H1 (cell line): ENCODE data around the gene NTRK1. TPM values are rescaled to one million over a fixed set of nuclear protein-coding genes. Genes with fewer than 3 reads are reported as not detected.

Experiments used
- CTCF ChIA-PET: fragments of 300-600 bp; sonication (Branson Sonifier 250); formaldehyde crosslinking; loops from one replicate; lab custom pipeline; 2021; ENCODE audit not compliant: partially characterized antibody; lab: Charles Lee
- POLR2A ChIA-PET: fragments of 300-600 bp; sonication (Branson Sonifier 250); formaldehyde crosslinking; loops from one replicate; lab custom pipeline; 2021; ENCODE audit warnings: inconsistent platforms; ENCODE audit not compliant: partially characterized antibody; lab: Charles Lee
- DNase-seq, 2 experiments: peaks; one replicate each; pipeline versions ENCODE4 v3.0.0 to v3.0.0-alpha.2; 2010 to 2022; ENCODE audit warnings: low spot score in 2 of 2, low read depth in 1 of 2, mixed read lengths in 1 of 2
- FAIRE-seq: peaks from 2 replicates; lab custom pipeline; 2011; peaks lifted over from hg19 to GRCh38; lab: Jason Lieb, UNC
- H2AFZ ChIP-seq: 2 replicates; pipeline ENCODE4 v1.8.1; 2012; ENCODE audit warnings: low read length, inconsistent platforms
- H2AK5ac ChIP-seq: 2 replicates; pipeline ENCODE4 v1.6.1; 2013; ENCODE audit warnings: low read depth, low read length
- H2BK120ac ChIP-seq: replicated peaks from 2 replicates; pipeline ENCODE3; 2013; ENCODE audit warnings: low read depth, low read length, inconsistent platforms
- H2BK12ac ChIP-seq: 2 replicates; pipeline ENCODE4 v1.6.1; 2013; ENCODE audit warnings: low read depth, low read length
- H2BK15ac ChIP-seq: 2 replicates; pipeline ENCODE4 v1.6.1; 2013; ENCODE audit warnings: low read length
- H2BK20ac ChIP-seq: 2 replicates; pipeline ENCODE4 v1.6.1; 2013; ENCODE audit warnings: low read length
- H2BK5ac ChIP-seq: 2 replicates; pipeline ENCODE4 v1.6.1; 2013; ENCODE audit warnings: low read depth, low read length
- H3K14ac ChIP-seq: 2 replicates; pipeline ENCODE4 v1.6.1; 2013; ENCODE audit warnings: inconsistent platforms; ENCODE audit not compliant: insufficient read length
- H3K18ac ChIP-seq: 2 replicates; pipeline ENCODE4 v1.6.1; 2013; ENCODE audit warnings: low read length; ENCODE audit errors: extremely low read depth
- H3K23ac ChIP-seq: 2 replicates; pipeline ENCODE4 v1.6.1; 2013; ENCODE audit warnings: inconsistent platforms; ENCODE audit not compliant: insufficient read length
- H3K23me2 ChIP-seq: 2 replicates; pipeline ENCODE4 v1.6.1; 2013; ENCODE audit warnings: low read depth, low read length
- H3K27ac ChIP-seq: 2 replicates; pipeline ENCODE4 v1.6.1; 2011; ENCODE audit warnings: low read depth, low read length, inconsistent platforms
- H3K27me3 ChIP-seq, 4 experiments: replicated peaks in 1 of 4; 1 replicate in 1 of 4; 2 replicates in 3 of 4; pipeline versions ENCODE4 v1.6.1 to v1.8.1; 2011 to 2013; ENCODE audit warnings: low read length in 3 of 4, mild to moderate bottlenecking in 3 of 4, inconsistent platforms in 2 of 4, mixed read lengths in 2 of 4, moderate library complexity in 1 of 4; ENCODE audit not compliant: control insufficient read depth in 3 of 4, insufficient read depth in 3 of 4; ENCODE audit errors: extremely low read depth in 1 of 4
- H3K36me3 ChIP-seq, 4 experiments: 2 replicates each; pipeline versions ENCODE4 v1.6.1 to v1.8.1; 2011 to 2013; ENCODE audit warnings: mild to moderate bottlenecking in 4 of 4, low read length in 3 of 4, moderate library complexity in 2 of 4, control low read depth in 1 of 4, inconsistent platforms in 1 of 4; ENCODE audit not compliant: insufficient read depth in 4 of 4, control insufficient read depth in 2 of 4
- H3K4ac ChIP-seq: replicated peaks from 2 replicates; pipeline ENCODE3; 2013; ENCODE audit warnings: low read length, low read depth, mixed read lengths, inconsistent platforms; ENCODE audit not compliant: insufficient read length
- H3K4me1 ChIP-seq, 4 experiments: replicated peaks in 1 of 4; 1 replicate in 1 of 4; 2 replicates in 3 of 4; pipeline versions ENCODE4 v1.6.1 to v1.8.1; 2011 to 2013; ENCODE audit warnings: low read length in 3 of 4, inconsistent platforms in 2 of 4, mixed read lengths in 1 of 4; ENCODE audit not compliant: insufficient read depth in 4 of 4, control insufficient read depth in 3 of 4
- H3K4me2 ChIP-seq, 2 experiments: 2 replicates each; pipeline versions ENCODE4 v1.6.1 to v1.8.1; 2011 to 2013; ENCODE audit warnings: low read depth in 2 of 2, low read length in 2 of 2, control low read depth in 1 of 2, inconsistent platforms in 1 of 2, mild to moderate bottlenecking in 1 of 2; ENCODE audit not compliant: insufficient read depth in 1 of 2
- H3K4me3 ChIP-seq, 4 experiments: fragments of 200-600, 300-600 bp in 1 of 4; sonication (generic), shearing (Covaris generic), sonication (Bioruptor Twin) in 1 of 4; 2 replicates each; pipeline versions ENCODE4 v1.5.1 to v1.8.1; 2011 to 2016; ENCODE audit warnings: low read length in 4 of 4, low read depth in 3 of 4, control low read depth in 2 of 4, inconsistent platforms in 2 of 4, mild to moderate bottlenecking in 2 of 4, mixed read lengths in 1 of 4, moderate library complexity in 1 of 4; ENCODE audit not compliant: insufficient read depth in 2 of 4; ENCODE audit errors: extremely low read depth in 1 of 4
- H3K56ac ChIP-seq: replicated peaks from 2 replicates; pipeline ENCODE3; 2013; ENCODE audit warnings: low read depth, mild to moderate bottlenecking, mixed read lengths, low read length, inconsistent platforms; ENCODE audit not compliant: insufficient read length
- H3K79me1 ChIP-seq: 2 replicates; pipeline ENCODE4 v1.6.1; 2013; ENCODE audit warnings: low read depth, low read length, control low read depth
- H3K79me2 ChIP-seq, 2 experiments: 2 replicates each; pipeline versions ENCODE4 v1.6.1 to v1.8.1; 2012 to 2013; ENCODE audit warnings: low read length in 2 of 2, mild to moderate bottlenecking in 2 of 2, inconsistent platforms in 1 of 2; ENCODE audit not compliant: insufficient read depth in 2 of 2, control insufficient read depth in 1 of 2
- H3K9ac ChIP-seq, 4 experiments: replicated peaks in 1 of 4; 1 replicate in 1 of 4; 2 replicates in 3 of 4; pipeline versions ENCODE4 v1.6.1 to v1.8.1; 2011 to 2013; ENCODE audit warnings: low read depth in 3 of 4, low read length in 3 of 4, control low read depth in 2 of 4, mild to moderate bottlenecking in 2 of 4, moderate library complexity in 2 of 4, inconsistent platforms in 1 of 4; ENCODE audit errors: extremely low read depth in 1 of 4
- H3K9me3 ChIP-seq, 2 experiments: 2 replicates each; pipeline versions ENCODE4 v1.6.1 to v1.8.1; 2012 to 2013; ENCODE audit warnings: mild to moderate bottlenecking in 2 of 2, moderate library complexity in 2 of 2, control low read depth in 1 of 2, inconsistent platforms in 1 of 2, low read depth in 1 of 2, low read length in 1 of 2, mixed read lengths in 1 of 2; ENCODE audit not compliant: insufficient read depth in 2 of 2
- H4K20me1 ChIP-seq, 2 experiments: replicated peaks in 1 of 2; 2 replicates each; pipeline versions ENCODE3 to v1.8.1; 2011 to 2013; ENCODE audit warnings: inconsistent platforms in 2 of 2, low read length in 2 of 2, mild to moderate bottlenecking in 1 of 2; ENCODE audit not compliant: insufficient read depth in 2 of 2, control insufficient read depth in 1 of 2
- H4K5ac ChIP-seq: 2 replicates; pipeline ENCODE4 v1.6.1; 2013; ENCODE audit warnings: low read length, low read depth, mixed read lengths, inconsistent platforms; ENCODE audit not compliant: insufficient read length
- H4K8ac ChIP-seq: 2 replicates; pipeline ENCODE4 v1.8.0; 2013; ENCODE audit warnings: mild to moderate bottlenecking, moderate library complexity, low read length, inconsistent platforms; ENCODE audit not compliant: insufficient read depth; ENCODE audit errors: extremely low read depth
- H4K91ac ChIP-seq: replicated peaks from 2 replicates; pipeline ENCODE3; 2013; ENCODE audit warnings: low read length, mixed read lengths, inconsistent platforms; ENCODE audit not compliant: insufficient read length
- BACH1 ChIP-seq: IDR thresholded peaks from 2 replicates; pipeline ENCODE4 v1.6.1; 2012; ENCODE audit warnings: low read length, improper control_type of control experiment
- BRCA1 ChIP-seq: IDR thresholded peaks from 2 replicates; pipeline ENCODE4 v1.6.1; 2012; ENCODE audit warnings: low read depth, low read length, improper control_type of control experiment
- CHD1 ChIP-seq: IDR thresholded peaks from 2 replicates; pipeline ENCODE4 v1.6.1; 2012; ENCODE audit warnings: low read depth, low read length, improper control_type of control experiment
- CHD2 ChIP-seq: IDR thresholded peaks from 2 replicates; pipeline ENCODE4 v1.6.1; 2012; ENCODE audit warnings: low read length, improper control_type of control experiment
- GTF2F1 ChIP-seq: IDR thresholded peaks from 2 replicates; pipeline ENCODE4 v1.6.1; 2012; ENCODE audit warnings: low read depth, low read length, improper control_type of control experiment, borderline replicate concordance
- PHF8 ChIP-seq: fragments of 200-600 bp; sonication (generic); conservative IDR thresholded peaks from 2 replicates; pipeline ENCODE4 v1.7.1; 2012; ENCODE audit warnings: low read depth, mild to moderate bottlenecking, inconsistent platforms, low read length, moderate library complexity
- POLR2AphosphoS5 ChIP-seq: IDR thresholded peaks from 2 replicates; pipeline ENCODE4 v1.6.1; 2011; ENCODE audit warnings: low read depth, low read length
- RFX5 ChIP-seq: IDR thresholded peaks from 2 replicates; pipeline ENCODE4 v1.6.1; 2011; ENCODE audit warnings: low read depth, low read length, improper control_type of control experiment, borderline replicate concordance
- SIRT6 ChIP-seq: IDR thresholded peaks from one replicate; pipeline ENCODE4 v1.7.1; 2012; ENCODE audit warnings: low read length, inconsistent platforms
- SIX5 ChIP-seq: IDR thresholded peaks from 2 replicates; pipeline ENCODE4 v1.6.1; 2011; ENCODE audit warnings: mild to moderate bottlenecking, low read depth, low read length
- ZNF274 ChIP-seq: IDR thresholded peaks from 2 replicates; pipeline ENCODE4 v1.7.0; 2012; ENCODE audit warnings: low read length, borderline replicate concordance; ENCODE audit errors: extremely low read depth
- WGBS, 2 experiments: shearing (Covaris generic) in 1 of 2; methylation state at CpG; one replicate each; pipeline versions ENCODE4 v1.1.6 to v1.1.7; 2013 to 2015; ENCODE audit warnings: low lambda C conversion rate in 2 of 2, mixed read lengths in 2 of 2, inconsistent platforms in 1 of 2, low coverage in 1 of 2, missing lambda C conversion rate in 1 of 2; ENCODE audit not compliant: insufficient replicate concordance in 2 of 2, insufficient coverage in 1 of 2, insufficient read length in 1 of 2; ENCODE audit errors: extremely low coverage in 1 of 2, missing lambda C conversion rate in 1 of 2; 5-methylcytosine and 5-hydroxymethylcytosine counted together
- polyA plus RNA-seq, 7 experiments: library from polyadenylated mRNA; depleted of rRNA in 3 of 7; stranded (reverse) in 5 of 7; unstranded in 2 of 7; fragments of >200 nt in 5 of 7; fragments of 200-250 nt in 2 of 7; gene quantifications; 1 replicate in 5 of 7; 2 replicates in 1 of 7; 4 replicates in 1 of 7; pipeline versions ENCODE4 v1.2.1 to v1.2.3, GENCODE V29; 2011 to 2013; ENCODE audit warnings: missing spikeins in 2 of 7, mixed read lengths in 2 of 7
- total RNA-seq: library from RNA; stranded (reverse); fragmentation: NEBNext Ultra II Directional; extraction: Animal tissue kit (Norgen Biotek cat#: 25700); gene quantifications from 2 replicates; pipeline ENCODE4 v1.2.1, GENCODE V29; 2021
- TF ChIP-seq, protein P1 (sequence below): IDR thresholded peaks from 2 replicates; pipeline ENCODE4 v1.6.1; 2011; ENCODE audit warnings: low read length, improper control_type of control experiment
- TF ChIP-seq, protein P2 (sequence below): IDR thresholded peaks from 2 replicates; pipeline ENCODE4 v1.6.1; 2011; ENCODE audit warnings: low read depth, mild to moderate bottlenecking, low read length; ENCODE audit not compliant: insufficient read depth

The NTRK1 gene
- total and polyA plus RNA-seq, 2 of the 8 experiments (the other 6 are each of a cell fraction or from before 2014, with no cell fraction given) = 0.12 to 0.24 TPM

DNA sequence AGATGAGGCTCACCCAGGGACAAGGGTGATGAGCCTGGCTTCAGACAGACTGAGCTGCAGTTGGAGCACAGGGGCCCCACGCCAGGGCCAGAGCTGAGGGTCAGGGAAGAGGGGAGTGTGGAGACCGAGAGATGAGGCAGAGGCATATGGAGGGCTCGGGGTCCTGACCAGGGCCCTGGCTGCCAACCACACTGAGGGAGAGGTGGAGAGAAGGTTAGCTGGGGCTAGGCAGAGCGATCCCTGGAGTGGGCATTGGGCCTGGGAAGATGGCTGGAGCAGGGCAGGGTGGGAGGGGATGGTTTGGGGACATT is 40.9 kb downstream of the NTRK1 start:
- H2BK12ac ChIP-seq = no peak overlapping the region
- no peak overlapping the region for H2AK5ac ChIP-seq
- H2BK5ac ChIP-seq = no peak overlapping the region
- H2AFZ ChIP-seq = no peak overlapping the region
- H3K4ac ChIP-seq = no peak overlapping the region
- 91% methylated on average over 4 of the region's 4 CpGs; no CpG with 5 or more reads in 1 of the 2 experiments for WGBS, 2 experiments
- H3K27me3 ChIP-seq = peaks cover 0 to 7% (median 2%) of the 10 kb centered on the region in 4 experiments; a peak in 4 of 7 replicates
- FAIRE-seq (no peak), DNase-seq (no peak)
- H3K14ac ChIP-seq = no peak overlapping the region
- no peak overlapping the region for H3K23ac ChIP-seq
- H3K79me1 ChIP-seq = no peaks in the 10 kb centered on the region
- H3K9me3 ChIP-seq = peaks cover 0 to 4% of the 10 kb centered on the region in 2 experiments; a peak in 1 of 4 replicates
- H4K91ac ChIP-seq = no peak overlapping the region
- no peak overlapping the region for H3K9ac ChIP-seq
- no peaks in the 10 kb centered on the region for H3K23me2 ChIP-seq
- ChIA-PET CTCF (interaction anchor here (1.0 to 6.7 kb wide), 13 partner anchors 9 to 282 kb away, joined by 3 to 73 read pairs (median 7); partner anchors contain the start of genes LRRC71, NTRK1 and PEAR1), POLR2A (interaction anchor here (0.7 to 1.3 kb wide), 6 partner anchors 9 to 26 kb away, joined by 3 to 4 read pairs (median 3); no protein-coding TSS in a partner anchor)
- H3K27ac ChIP-seq = no peak overlapping the region
- H3K4me3 ChIP-seq = no peak overlapping the region
- H4K8ac ChIP-seq = peak overlapping the region; percentile 9; the same call in 1 of the 2 replicates
- no peak overlapping the region for H3K18ac ChIP-seq
- H2BK20ac ChIP-seq = no peak overlapping the region
- no peak overlapping the region for H3K56ac ChIP-seq
- no peak overlapping the region for H2BK15ac ChIP-seq
- no peaks in the 10 kb centered on the region for H3K36me3 ChIP-seq
- H3K79me2 ChIP-seq = no peaks in the 10 kb centered on the region
- no peak overlapping the region for H4K5ac ChIP-seq
- H2BK120ac ChIP-seq = no peak overlapping the region
- no peaks in the 10 kb centered on the region for H4K20me1 ChIP-seq
- peaks cover 0 to 5% (median under 1%) of the 10 kb centered on the region in 4 experiments; a peak in 2 of 7 replicates for H3K4me1 ChIP-seq
- H3K4me2 ChIP-seq = no peak overlapping the region
- TF ChIP-seq SIRT6 = no peak
- TF ChIP-seq PHF8 = no peak
- TF ChIP-seq BACH1 = no peak
- TF ChIP-seq, protein P1, sequence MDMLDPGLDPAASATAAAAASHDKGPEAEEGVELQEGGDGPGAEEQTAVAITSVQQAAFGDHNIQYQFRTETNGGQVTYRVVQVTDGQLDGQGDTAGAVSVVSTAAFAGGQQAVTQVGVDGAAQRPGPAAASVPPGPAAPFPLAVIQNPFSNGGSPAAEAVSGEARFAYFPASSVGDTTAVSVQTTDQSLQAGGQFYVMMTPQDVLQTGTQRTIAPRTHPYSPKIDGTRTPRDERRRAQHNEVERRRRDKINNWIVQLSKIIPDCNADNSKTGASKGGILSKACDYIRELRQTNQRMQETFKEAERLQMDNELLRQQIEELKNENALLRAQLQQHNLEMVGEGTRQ = no peak
- no peak for TF ChIP-seq GTF2F1
- no peak for TF ChIP-seq POLR2AphosphoS5
- no peak for TF ChIP-seq RFX5
- TF ChIP-seq, protein P2, sequence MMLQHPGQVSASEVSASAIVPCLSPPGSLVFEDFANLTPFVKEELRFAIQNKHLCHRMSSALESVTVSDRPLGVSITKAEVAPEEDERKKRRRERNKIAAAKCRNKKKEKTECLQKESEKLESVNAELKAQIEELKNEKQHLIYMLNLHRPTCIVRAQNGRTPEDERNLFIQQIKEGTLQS = no peak
- no peak for TF ChIP-seq CHD2
- TF ChIP-seq CHD1 = no peak
- no peak for TF ChIP-seq BRCA1
- TF ChIP-seq ZNF274 = no peak
- TF ChIP-seq SIX5 = no peak
